Erythroblast (primary cell): ENCODE data around the gene EXOC3.

Experiments
- DNase-seq, 2 experiments: peaks; one replicate each; lab custom pipeline; 2025; lab: John Stamatoyannopoulos, UW
- GATA1 ChIP-seq: IDR thresholded peaks from 2 replicates; pipeline ENCODE4 v1.6.1; 2011; ENCODE audit warnings: low read depth, mild to moderate bottlenecking, control low read depth, low read length, moderate library complexity
- POLR2A ChIP-seq: IDR thresholded peaks from 2 replicates; pipeline ENCODE4 v1.6.1; 2011; ENCODE audit warnings: mild to moderate bottlenecking, low read length

EXOC3 gene

GRCh38 chr5:509611-510185 is 66.7 kb downstream of the EXOC3 start:
- no peak for DNase-seq
- no peak for TF ChIP-seq POLR2A
- TF ChIP-seq GATA1 = no peak

GRCh38 chr5:510521-510920 is 67.5 kb downstream of the EXOC3 start:
- DNase-seq = no peak
- TF ChIP-seq GATA1 (no peak), POLR2A (no peak)

GRCh38 chr5:511476-511875 is 68.5 kb downstream of the EXOC3 start:
- TF ChIP-seq POLR2A = no peak
- no peak for TF ChIP-seq GATA1
- no peak for DNase-seq

GRCh38 chr5:513216-514100 is 70.5 kb downstream of the EXOC3 start:
- TF ChIP-seq POLR2A = no peak
- no peak for TF ChIP-seq GATA1
- DNase-seq = no peak

GRCh38 chr5:514101-514485 is 71.1 kb downstream of the EXOC3 start:
- TF ChIP-seq POLR2A (no peak), GATA1 (no peak)
- DNase-seq = no peak

GRCh38 chr5:514673-515072 is 71.7 kb downstream of the EXOC3 start:
- TF ChIP-seq GATA1 (no peak), POLR2A (no peak)
- DNase-seq = no peak

GRCh38 chr5:515273-515836 is 72.4 kb downstream of the EXOC3 start:
- no peak for DNase-seq
- no peak for TF ChIP-seq GATA1
- no peak for TF ChIP-seq POLR2A

GRCh38 chr5:516338-516925 is 73.5 kb downstream of the EXOC3 start:
- TF ChIP-seq POLR2A = no peak
- no peak for TF ChIP-seq GATA1
- DNase-seq = no peak
